Measurements from ENCODE around the gene SLC9B1. TPM values are rescaled to one million over a fixed set of nuclear protein-coding genes. Genes with fewer than 3 reads are reported as not detected.
A peak's percentile ranks its signal among the peaks of the same experiment; 100 is the strongest.

Gene SLC9B1
- total and polyA plus RNA-seq, 4 donors = 0.13 to 1.6 (median 1.6) TPM; not detected in 1

DNA sequence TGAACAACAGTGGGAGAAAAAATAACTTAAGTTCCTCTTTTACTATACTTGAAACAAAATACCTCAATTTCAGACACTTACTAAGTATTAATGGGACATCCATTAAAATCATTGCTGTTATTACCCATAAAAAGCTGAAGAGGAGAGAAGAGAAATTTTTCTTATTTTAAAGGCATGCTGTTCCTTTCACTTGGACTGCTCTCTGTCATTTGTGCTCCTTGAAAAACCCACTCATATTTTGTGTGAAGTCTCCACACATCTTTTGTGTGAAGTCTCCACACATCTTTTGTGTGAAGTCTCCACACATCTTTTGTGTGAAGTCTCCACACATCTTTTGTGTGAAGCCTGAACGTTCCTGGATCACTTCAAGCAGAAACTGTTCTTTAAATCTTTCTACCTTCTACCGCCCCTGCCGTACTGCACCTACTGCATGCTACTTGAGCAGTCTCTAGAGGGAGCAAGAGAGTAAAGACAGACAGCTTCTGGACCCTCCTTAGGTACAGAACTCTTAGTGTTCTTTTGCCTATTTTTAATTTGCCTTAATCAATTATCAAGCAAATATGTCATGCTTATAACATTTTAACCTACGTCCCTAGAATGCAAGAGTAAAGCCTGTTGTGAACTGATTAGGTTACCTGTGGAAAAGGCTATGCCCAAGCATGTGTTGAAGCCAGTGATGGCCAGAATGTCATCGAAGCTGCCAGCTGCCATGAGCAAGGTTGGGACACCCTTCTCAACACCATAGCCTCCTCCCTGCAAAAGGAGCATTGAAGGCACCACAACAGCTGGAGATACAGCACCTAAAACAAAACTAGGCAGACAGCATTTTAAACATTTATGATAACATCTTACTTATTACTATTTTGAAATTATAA lies 27.1 kb upstream of the SLC9B1 start:
- H3K27me3 ChIP-seq (ENCODE audit: control insufficient read depth in 1 of 2, insufficient read depth in 2 of 2, low read length in 1 of 2) = no peaks in the 10 kb centered on the region
- ATAC-seq (ENCODE audit: low FRiP score) (peak; percentile 78), DNase-seq (no peak)
- H3K9me3 ChIP-seq (ENCODE audit: control insufficient read depth, low read length) = no peaks in the 10 kb centered on the region
- H3K4me1 ChIP-seq (ENCODE audit: control insufficient read depth in 1 of 2, insufficient read depth in 2 of 2, low read length in 2 of 2) = no peaks in the 10 kb centered on the region
- intact Hi-C loops (cut with DNase I) = loop anchor here in 1 of 2 donors (5.0 kb wide), 1 partner anchor 51 kb away; the partner anchor contains the start of gene BDH2
- no peaks in the 10 kb centered on the region for H3K36me3 ChIP-seq (ENCODE audit: control insufficient read depth in 1 of 2, insufficient read depth in 2 of 2, low read length in 1 of 2)
- 38% methylated on average over 5 of the region's 5 CpGs for WGBS, 2 donors
- no peak overlapping the region for H3K27ac ChIP-seq (ENCODE audit: low read depth in 1 of 2, low read length in 2 of 2)
- no peak overlapping the region for H3K4me3 ChIP-seq (ENCODE audit: low read length in 2 of 2)

DNA sequence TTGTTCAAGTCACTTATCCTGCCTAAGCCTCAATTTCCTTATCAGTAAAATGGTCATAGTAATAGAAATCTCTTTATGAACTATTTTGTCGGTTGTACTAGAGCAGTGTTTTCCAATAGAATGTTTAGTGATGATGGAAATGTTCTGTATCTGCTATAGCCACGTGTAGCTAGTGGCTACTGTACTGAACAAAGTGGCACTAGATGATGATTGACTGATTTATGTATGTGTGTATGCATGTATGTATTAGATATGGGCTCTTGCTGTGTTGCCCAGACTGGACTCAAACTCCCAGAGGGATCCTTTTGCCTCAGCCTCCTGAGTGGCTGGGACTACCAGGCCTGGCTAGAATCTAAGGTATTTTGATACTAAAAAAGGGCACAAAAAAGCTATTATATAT lies 24.7 kb upstream of the SLC9B1 start:
- Histone ChIP-seq H3K9me3 (ENCODE audit: control insufficient read depth, low read length) (no peaks in the 10 kb centered on the region), H3K4me3 (ENCODE audit: low read length in 2 of 2) (no peak overlapping the region), H3K27ac (ENCODE audit: low read depth in 1 of 2, low read length in 2 of 2) (no peak overlapping the region), H3K36me3 (ENCODE audit: control insufficient read depth in 1 of 2, insufficient read depth in 2 of 2, low read length in 1 of 2) (no peaks in the 10 kb centered on the region), H3K27me3 (ENCODE audit: control insufficient read depth in 1 of 2, insufficient read depth in 2 of 2, low read length in 1 of 2) (no peaks in the 10 kb centered on the region), H3K4me1 (ENCODE audit: control insufficient read depth in 1 of 2, insufficient read depth in 2 of 2, low read length in 2 of 2) (no peaks in the 10 kb centered on the region)
- WGBS, 2 donors = 72 to 73% methylated on average over 2 of the region's 2 CpGs
- intact Hi-C loops (cut with DNase I) = no loop called here
- ATAC-seq (ENCODE audit: low FRiP score) = no peak
- no peak for DNase-seq

DNA sequence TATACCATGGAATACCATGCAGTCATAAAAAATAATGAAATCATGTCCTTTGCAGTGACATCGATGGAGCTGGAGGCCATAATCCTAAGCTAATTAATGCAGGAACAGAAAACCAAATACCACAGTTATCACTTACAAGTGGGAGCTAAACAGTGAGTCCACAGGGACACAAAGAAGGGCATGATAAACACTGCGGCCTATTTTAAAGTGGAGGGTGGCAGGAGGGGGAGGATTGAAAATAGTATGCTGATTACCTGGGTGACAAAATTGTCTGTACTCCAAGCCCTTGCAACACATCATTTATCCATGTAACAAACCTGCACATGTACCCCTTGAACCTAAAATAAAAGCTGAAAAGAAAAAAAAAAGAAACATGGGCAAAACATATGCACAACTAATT lies 16.7 kb upstream of the SLC9B1 start:
- intact Hi-C loops (cut with DNase I) = no loop called here
- Histone ChIP-seq H3K4me3 (ENCODE audit: low read length in 2 of 2) (no peak overlapping the region), H3K27me3 (ENCODE audit: control insufficient read depth in 1 of 2, insufficient read depth in 2 of 2, low read length in 1 of 2) (no peaks in the 10 kb centered on the region), H3K4me1 (ENCODE audit: control insufficient read depth in 1 of 2, insufficient read depth in 2 of 2, low read length in 2 of 2) (no peaks in the 10 kb centered on the region), H3K9me3 (ENCODE audit: control insufficient read depth, low read length) (no peaks in the 10 kb centered on the region), H3K27ac (ENCODE audit: low read depth in 1 of 2, low read length in 2 of 2) (no peak overlapping the region), H3K36me3 (ENCODE audit: control insufficient read depth in 1 of 2, insufficient read depth in 2 of 2, low read length in 1 of 2) (no peaks in the 10 kb centered on the region)
- no peak for DNase-seq
- WGBS, 2 donors = 97 to 98% methylated on average over 2 of the region's 2 CpGs
- ATAC-seq (ENCODE audit: low FRiP score) = no peak

DNA sequence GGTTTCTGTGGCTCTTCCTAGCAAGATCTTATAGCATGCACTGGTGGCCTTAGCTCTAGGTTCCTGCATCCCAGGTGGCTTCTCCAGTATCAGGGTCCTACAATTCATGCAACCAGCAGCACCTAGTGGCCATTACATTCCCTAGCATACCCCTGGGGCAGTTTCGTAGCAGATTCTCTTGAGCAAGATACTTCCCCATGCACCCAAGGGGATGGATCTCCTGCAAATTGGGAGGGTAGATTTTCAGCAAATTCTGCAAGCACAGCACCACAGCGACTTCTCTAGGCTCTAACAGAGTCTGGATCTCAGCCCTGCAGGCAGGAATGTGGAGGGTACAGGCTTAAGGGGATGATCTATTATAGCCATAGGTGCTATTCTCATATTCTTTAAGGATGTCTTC lies 13.1 kb upstream of the SLC9B1 start:
- Histone ChIP-seq H3K4me1 (ENCODE audit: control insufficient read depth in 1 of 2, insufficient read depth in 2 of 2, low read length in 2 of 2) (no peaks in the 10 kb centered on the region), H3K27me3 (ENCODE audit: control insufficient read depth in 1 of 2, insufficient read depth in 2 of 2, low read length in 1 of 2) (no peaks in the 10 kb centered on the region), H3K36me3 (ENCODE audit: control insufficient read depth in 1 of 2, insufficient read depth in 2 of 2, low read length in 1 of 2) (no peaks in the 10 kb centered on the region), H3K4me3 (ENCODE audit: low read length in 2 of 2) (no peak overlapping the region), H3K27ac (ENCODE audit: low read depth in 1 of 2, low read length in 2 of 2) (no peak overlapping the region), H3K9me3 (ENCODE audit: control insufficient read depth, low read length) (no peaks in the 10 kb centered on the region)
- DNase-seq (no peak), ATAC-seq (ENCODE audit: low FRiP score) (no peak)
- intact Hi-C loops (cut with DNase I) = no loop called here
- WGBS, 2 donors = 64 to 65% methylated on average over 2 of the region's 2 CpGs

DNA sequence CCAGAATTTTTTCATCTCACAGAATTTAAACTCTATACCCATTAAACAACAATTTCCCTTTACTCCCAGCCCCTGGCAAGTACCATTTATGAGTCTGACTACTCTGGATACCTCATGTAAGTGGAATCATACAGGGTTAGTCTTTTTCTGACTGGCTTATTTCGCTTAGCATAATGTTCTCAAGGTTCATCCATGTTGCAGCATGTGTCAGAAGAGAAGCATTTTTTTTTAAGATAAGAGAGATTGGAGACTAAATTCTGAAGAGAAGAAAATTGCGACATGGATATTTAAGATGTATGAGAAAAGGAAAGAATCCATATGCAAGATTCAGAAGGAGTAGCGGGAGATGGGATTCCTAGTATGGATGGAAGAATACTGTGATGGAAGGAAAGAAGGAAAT lies 11.3 kb upstream of the SLC9B1 start:
- intact Hi-C loops (cut with DNase I) = no loop called here
- no peak for ATAC-seq (ENCODE audit: low FRiP score)
- Histone ChIP-seq H3K4me1 (ENCODE audit: control insufficient read depth in 1 of 2, insufficient read depth in 2 of 2, low read length in 2 of 2) (no peaks in the 10 kb centered on the region), H3K27ac (ENCODE audit: low read depth in 1 of 2, low read length in 2 of 2) (no peak overlapping the region), H3K9me3 (ENCODE audit: control insufficient read depth, low read length) (no peaks in the 10 kb centered on the region), H3K36me3 (ENCODE audit: control insufficient read depth in 1 of 2, insufficient read depth in 2 of 2, low read length in 1 of 2) (no peaks in the 10 kb centered on the region), H3K27me3 (ENCODE audit: control insufficient read depth in 1 of 2, insufficient read depth in 2 of 2, low read length in 1 of 2) (no peaks in the 10 kb centered on the region), H3K4me3 (ENCODE audit: low read length in 2 of 2) (no peak overlapping the region)
- DNase-seq = no peak
- 88 to 98% methylated on average over 3 of the region's 3 CpGs for WGBS, 2 donors

DNA sequence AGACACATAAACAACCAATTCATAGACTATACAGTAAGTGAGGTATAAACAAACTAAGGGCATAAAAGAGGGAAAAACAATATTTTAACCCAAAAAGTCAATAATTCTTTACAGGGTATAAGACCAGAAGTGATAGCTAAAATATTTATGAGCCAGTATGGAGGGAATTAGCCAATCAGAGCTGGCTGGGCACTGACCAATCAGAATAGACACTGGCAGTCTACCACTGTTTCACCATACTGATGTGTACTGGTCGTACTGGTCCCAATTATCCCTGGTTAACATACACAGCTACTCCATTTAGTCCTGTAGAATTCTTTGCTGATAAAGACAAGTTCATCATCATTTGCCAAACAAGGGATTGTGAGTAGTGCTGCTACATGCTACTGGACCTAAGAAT lies 9.8 kb upstream of the SLC9B1 start:
- Histone ChIP-seq H3K27me3 (ENCODE audit: control insufficient read depth in 1 of 2, insufficient read depth in 2 of 2, low read length in 1 of 2) (no peaks in the 10 kb centered on the region), H3K4me3 (ENCODE audit: low read length in 2 of 2) (no peak overlapping the region), H3K36me3 (ENCODE audit: control insufficient read depth in 1 of 2, insufficient read depth in 2 of 2, low read length in 1 of 2) (no peaks in the 10 kb centered on the region), H3K27ac (ENCODE audit: low read depth in 1 of 2, low read length in 2 of 2) (no peak overlapping the region), H3K9me3 (ENCODE audit: control insufficient read depth, low read length) (no peaks in the 10 kb centered on the region), H3K4me1 (ENCODE audit: control insufficient read depth in 1 of 2, insufficient read depth in 2 of 2, low read length in 2 of 2) (no peaks in the 10 kb centered on the region)
- no peak for ATAC-seq (ENCODE audit: low FRiP score)
- WGBS, 2 donors = 87 to 91% methylated on average over 1 of the region's 1 CpG
- DNase-seq = no peak
- intact Hi-C loops (cut with DNase I) = no loop called here

DNA sequence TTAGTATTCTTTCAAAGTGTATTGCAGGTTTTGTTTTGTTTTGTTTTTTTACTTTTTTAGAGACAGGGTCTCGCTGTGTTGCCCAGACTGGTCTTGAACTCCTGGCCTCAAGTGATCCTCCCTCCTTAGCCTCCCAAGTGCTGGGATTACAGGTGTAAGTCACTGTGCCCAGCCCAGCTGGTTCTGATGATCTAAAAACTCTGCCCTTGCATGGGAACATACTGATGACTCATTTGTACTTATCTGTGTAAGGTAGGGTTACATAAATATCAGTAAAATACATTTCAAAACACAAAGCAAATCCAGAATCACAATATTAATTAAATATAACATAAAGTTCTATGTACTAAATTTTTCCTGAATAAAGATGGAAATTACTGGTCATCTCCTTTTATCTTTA lies 7.4 kb upstream of the SLC9B1 start:
- Histone ChIP-seq H3K27me3 (ENCODE audit: control insufficient read depth in 1 of 2, insufficient read depth in 2 of 2, low read length in 1 of 2) (no peaks in the 10 kb centered on the region), H3K36me3 (ENCODE audit: control insufficient read depth in 1 of 2, insufficient read depth in 2 of 2, low read length in 1 of 2) (no peaks in the 10 kb centered on the region), H3K9me3 (ENCODE audit: control insufficient read depth, low read length) (no peaks in the 10 kb centered on the region), H3K27ac (ENCODE audit: low read depth in 1 of 2, low read length in 2 of 2) (no peak overlapping the region), H3K4me1 (ENCODE audit: control insufficient read depth in 1 of 2, insufficient read depth in 2 of 2, low read length in 2 of 2) (no peaks in the 10 kb centered on the region), H3K4me3 (ENCODE audit: low read length in 2 of 2) (no peak overlapping the region)
- ATAC-seq (ENCODE audit: low FRiP score) (no peak), DNase-seq (no peak)
- intact Hi-C loops (cut with DNase I) = no loop called here
- 94% methylated on average over 1 of the region's 1 CpG for WGBS, 2 donors

DNA sequence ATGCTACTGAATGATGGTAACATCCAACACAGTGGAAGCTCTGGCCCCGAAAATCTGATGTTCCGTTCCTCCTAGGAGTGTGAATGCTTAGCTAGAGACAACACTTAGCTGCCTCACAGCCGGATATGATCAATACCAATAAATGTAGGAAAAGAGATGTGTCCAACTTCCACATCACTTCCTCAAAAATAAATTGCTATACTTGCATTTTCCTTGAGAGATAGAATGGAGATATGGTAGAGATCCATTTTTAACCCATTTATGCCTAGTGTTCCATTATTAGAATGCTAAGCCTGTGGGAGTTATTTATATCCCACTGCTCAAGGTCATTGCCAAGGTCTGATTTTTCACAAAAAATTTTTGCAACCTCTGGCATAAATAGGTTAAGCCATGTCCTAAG lies 5.5 kb upstream of the SLC9B1 start:
- Histone ChIP-seq H3K4me3 (ENCODE audit: low read length in 2 of 2) (no peak overlapping the region), H3K27ac (ENCODE audit: low read depth in 1 of 2, low read length in 2 of 2) (no peak overlapping the region), H3K9me3 (ENCODE audit: control insufficient read depth, low read length) (no peaks in the 10 kb centered on the region), H3K27me3 (ENCODE audit: control insufficient read depth in 1 of 2, insufficient read depth in 2 of 2, low read length in 1 of 2) (no peaks in the 10 kb centered on the region), H3K36me3 (ENCODE audit: control insufficient read depth in 1 of 2, insufficient read depth in 2 of 2, low read length in 1 of 2) (no peaks in the 10 kb centered on the region), H3K4me1 (ENCODE audit: control insufficient read depth in 1 of 2, insufficient read depth in 2 of 2, low read length in 2 of 2) (no peaks in the 10 kb centered on the region)
- DNase-seq (no peak), ATAC-seq (ENCODE audit: low FRiP score) (no peak)
- 92 to 96% methylated on average over 3 of the region's 3 CpGs for WGBS, 2 donors
- intact Hi-C loops (cut with DNase I) = no loop called here

DNA sequence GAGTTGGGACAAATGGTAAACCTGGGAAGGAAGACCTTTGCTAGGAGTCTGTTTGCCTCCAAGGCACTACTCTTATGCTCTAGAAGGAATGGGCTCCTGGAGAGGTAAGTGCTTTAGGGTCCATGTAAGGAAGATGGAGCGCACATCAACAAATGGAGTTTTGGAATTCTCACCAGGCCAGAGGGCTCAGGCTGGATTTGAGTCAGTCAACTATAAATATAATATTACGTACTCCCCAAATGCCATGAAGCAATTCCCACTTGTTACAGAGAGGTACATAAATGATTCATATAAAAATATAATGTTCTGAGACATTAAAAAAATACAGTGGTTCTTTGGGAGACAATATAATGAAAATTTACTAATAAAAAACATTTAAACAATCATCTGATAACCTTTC lies 1.6 kb upstream of the SLC9B1 start:
- intact Hi-C loops (cut with DNase I) = no loop called here
- Histone ChIP-seq H3K27ac (ENCODE audit: low read depth in 1 of 2, low read length in 2 of 2) (no peak overlapping the region), H3K4me3 (ENCODE audit: low read length in 2 of 2) (no peak overlapping the region), H3K9me3 (ENCODE audit: control insufficient read depth, low read length) (no peaks in the 10 kb centered on the region), H3K36me3 (ENCODE audit: control insufficient read depth in 1 of 2, insufficient read depth in 2 of 2, low read length in 1 of 2) (no peaks in the 10 kb centered on the region), H3K27me3 (ENCODE audit: control insufficient read depth in 1 of 2, insufficient read depth in 2 of 2, low read length in 1 of 2) (no peaks in the 10 kb centered on the region), H3K4me1 (ENCODE audit: control insufficient read depth in 1 of 2, insufficient read depth in 2 of 2, low read length in 2 of 2) (no peaks in the 10 kb centered on the region)
- ATAC-seq (ENCODE audit: low FRiP score) (no peak), DNase-seq (no peak)
- 89 to 91% methylated on average over 2 of the region's 2 CpGs for WGBS, 2 donors
